HG03354 (cell line): Measurements from ENCODE around the gene DNAJC10.

Experiments
- ATAC-seq: cut with Tn5 transposase; IDR thresholded peaks from one replicate; pipeline ENCODE4 v1.9.1; 2021; ENCODE audit warnings: mild to moderate bottlenecking; ENCODE audit not compliant: unreplicated experiment, poor library complexity, severe bottlenecking

DNAJC10 gene

DNA sequence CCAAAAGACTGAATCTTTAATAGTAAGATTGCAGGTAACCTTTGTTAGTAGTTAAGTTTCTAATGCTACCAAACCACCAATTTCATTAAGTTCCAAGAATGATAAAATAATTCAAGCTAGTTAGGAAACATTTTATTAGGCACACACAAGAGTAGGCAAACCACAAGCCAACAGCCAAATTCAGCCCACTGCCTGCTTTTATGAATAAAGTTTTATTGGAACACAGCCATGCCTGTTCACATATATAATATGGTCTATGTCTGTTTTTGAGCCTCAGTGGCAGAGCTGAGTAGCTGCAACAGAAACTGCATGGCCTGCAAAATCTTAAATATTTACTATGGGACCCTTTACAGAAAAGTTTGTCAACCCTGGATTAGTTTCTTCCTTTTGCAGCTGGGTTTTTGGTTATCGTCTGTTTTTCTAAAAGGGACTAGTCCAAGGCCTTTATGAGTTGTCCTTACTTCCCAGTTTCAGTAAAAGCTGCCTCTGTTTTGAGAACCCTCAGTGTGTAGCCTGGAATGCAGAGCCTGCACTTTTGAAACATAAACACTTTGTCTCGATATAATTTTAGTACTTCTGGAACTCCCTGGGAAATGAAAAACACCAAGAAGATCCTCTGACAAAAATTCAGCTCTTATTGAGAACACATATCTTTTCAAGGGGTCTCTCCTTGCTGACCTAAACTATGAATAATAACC is 111.3 kb downstream of the DNAJC10 start:
- ATAC-seq = no peak

DNA sequence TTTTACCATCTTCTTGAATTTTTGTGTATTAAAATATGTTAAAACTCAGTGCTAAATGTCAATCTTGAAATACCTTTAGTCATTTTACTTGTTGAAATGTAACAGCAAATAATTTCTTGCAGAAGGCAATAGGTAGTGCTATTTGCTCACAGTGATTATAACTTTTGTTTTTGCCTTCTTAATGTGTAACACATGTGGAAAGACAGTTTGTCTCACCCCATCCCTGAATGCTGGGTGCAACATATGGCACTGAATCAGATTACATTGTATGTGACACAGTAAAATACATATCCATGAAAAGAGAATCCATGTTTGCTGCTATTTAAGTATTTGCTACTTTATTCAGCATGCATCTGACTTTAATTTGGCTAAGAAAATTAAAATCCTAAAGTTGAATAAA is 115.0 kb downstream of the DNAJC10 start:
- no peak for ATAC-seq

GRCh38 chr2:182831921-182832320 is 115.9 kb downstream of the DNAJC10 start:
- ATAC-seq = no peak

DNA sequence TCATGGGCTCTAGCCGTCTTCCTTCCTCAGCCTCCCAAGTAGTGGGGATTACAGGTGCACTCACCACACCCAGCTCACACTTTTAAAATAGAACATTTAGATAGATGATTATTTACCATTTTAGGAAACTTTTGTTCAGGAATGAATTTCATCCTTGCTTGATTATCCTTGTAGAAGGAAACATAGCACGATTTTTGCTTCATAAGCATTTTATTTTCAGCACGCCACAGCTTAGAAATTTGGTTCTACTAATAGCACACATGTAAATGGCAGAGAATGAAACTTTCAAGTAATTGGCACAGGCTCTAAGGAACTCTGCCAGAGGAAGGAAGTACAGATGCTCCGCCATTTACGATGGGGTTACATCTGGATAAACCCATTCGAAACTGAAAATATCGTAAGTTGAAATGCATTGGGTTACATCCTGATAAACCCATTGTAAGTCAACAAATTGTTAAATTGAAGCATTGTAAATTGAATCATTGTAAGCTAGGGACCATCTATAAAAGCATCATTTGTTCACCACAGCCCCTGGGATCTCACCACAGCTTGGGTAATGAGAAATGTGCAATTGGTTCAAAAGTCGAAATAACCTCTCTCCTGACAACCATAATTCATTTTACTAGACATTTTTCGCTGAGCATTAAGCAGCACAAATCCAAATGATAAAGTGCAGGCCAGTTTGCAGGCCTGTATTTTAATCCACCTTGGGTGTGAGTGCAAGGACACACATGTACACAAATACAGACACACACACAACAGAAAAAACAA is 117.2 kb downstream of the DNAJC10 start:
- ATAC-seq = no peak

DNA sequence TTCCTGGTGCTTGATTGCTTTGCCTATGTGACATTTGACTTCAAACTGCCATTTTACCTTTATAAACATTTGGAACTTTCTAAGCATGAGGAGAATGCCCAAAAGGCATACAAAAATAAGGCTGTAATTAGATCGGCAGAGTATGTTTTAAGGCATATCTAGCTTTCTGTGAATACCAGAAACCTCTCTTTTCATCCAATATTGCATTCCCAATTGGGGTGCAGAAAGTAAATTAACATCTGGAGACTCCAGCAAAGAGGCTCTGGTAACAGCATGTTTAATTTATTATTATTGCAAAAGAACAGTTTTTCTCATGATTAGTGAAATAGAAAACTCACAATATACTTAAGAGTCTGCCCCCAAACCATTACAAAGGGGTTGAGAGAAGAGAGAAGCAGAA is 118.2 kb downstream of the DNAJC10 start:
- ATAC-seq = no peak

GRCh38 chr2:182836451-182836850 is 120.4 kb downstream of the DNAJC10 start:
- no peak for ATAC-seq
